Measurements from ENCODE around the gene B3GNT5.

DNA sequence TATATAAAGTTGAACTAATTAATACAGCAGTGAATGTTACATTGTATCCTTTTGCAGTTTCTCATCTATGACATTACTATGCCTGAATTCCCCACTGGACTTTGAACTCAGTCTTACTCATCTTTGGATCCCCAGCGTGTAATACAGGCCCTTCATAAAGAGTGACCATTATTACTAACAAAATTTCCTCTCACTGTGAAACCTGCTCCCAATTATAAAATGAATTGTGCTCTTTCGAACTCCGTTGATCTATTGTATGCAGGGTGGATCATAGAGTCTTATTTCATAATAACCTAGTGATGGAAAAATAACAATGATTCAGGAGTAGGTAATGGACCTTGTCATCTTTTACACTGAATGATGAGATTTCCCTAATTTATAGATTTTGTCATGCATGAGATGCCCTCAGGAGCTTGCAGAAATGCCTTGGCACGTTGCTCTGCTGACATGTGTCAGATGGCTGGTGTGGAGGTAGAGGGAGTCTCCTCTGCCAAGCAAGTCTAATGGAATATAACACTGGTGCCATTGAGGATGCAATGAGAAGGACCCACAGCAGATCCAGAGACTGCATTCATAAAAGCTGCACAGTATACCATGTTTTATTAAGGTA lies 25.5 kb downstream of the B3GNT5 start:
- no peak for TF ChIP-seq CTCF (IDR thresholded peaks at IDR 0.05; ENCODE audit: insufficient read depth, low read length)
- TF ChIP-seq POLR2AphosphoS5 (IDR thresholded peaks at IDR 0.05; ENCODE audit: low read depth), result no peak
- TF ChIP-seq, protein P1, sequence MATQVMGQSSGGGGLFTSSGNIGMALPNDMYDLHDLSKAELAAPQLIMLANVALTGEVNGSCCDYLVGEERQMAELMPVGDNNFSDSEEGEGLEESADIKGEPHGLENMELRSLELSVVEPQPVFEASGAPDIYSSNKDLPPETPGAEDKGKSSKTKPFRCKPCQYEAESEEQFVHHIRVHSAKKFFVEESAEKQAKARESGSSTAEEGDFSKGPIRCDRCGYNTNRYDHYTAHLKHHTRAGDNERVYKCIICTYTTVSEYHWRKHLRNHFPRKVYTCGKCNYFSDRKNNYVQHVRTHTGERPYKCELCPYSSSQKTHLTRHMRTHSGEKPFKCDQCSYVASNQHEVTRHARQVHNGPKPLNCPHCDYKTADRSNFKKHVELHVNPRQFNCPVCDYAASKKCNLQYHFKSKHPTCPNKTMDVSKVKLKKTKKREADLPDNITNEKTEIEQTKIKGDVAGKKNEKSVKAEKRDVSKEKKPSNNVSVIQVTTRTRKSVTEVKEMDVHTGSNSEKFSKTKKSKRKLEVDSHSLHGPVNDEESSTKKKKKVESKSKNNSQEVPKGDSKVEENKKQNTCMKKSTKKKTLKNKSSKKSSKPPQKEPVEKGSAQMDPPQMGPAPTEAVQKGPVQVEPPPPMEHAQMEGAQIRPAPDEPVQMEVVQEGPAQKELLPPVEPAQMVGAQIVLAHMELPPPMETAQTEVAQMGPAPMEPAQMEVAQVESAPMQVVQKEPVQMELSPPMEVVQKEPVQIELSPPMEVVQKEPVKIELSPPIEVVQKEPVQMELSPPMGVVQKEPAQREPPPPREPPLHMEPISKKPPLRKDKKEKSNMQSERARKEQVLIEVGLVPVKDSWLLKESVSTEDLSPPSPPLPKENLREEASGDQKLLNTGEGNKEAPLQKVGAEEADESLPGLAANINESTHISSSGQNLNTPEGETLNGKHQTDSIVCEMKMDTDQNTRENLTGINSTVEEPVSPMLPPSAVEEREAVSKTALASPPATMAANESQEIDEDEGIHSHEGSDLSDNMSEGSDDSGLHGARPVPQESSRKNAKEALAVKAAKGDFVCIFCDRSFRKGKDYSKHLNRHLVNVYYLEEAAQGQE (IDR thresholded peaks at IDR 0.05; ENCODE audit: insufficient replicate concordance, low read depth), result no peak
- no peak for TF ChIP-seq GABPA (IDR thresholded peaks at IDR 0.05; ENCODE audit: low read depth)
- no peak for TF ChIP-seq SPI1 (IDR thresholded peaks at IDR 0.05; ENCODE audit: borderline replicate concordance, low read depth)

Data from HL-60 (cell line).